Measurements from ENCODE around the gene CXorf38.

CXorf38 gene, protein sequence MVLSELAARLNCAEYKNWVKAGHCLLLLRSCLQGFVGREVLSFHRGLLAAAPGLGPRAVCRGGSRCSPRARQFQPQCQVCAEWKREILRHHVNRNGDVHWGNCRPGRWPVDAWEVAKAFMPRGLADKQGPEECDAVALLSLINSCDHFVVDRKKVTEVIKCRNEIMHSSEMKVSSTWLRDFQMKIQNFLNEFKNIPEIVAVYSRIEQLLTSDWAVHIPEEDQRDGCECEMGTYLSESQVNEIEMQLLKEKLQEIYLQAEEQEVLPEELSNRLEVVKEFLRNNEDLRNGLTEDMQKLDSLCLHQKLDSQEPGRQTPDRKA

DNA sequence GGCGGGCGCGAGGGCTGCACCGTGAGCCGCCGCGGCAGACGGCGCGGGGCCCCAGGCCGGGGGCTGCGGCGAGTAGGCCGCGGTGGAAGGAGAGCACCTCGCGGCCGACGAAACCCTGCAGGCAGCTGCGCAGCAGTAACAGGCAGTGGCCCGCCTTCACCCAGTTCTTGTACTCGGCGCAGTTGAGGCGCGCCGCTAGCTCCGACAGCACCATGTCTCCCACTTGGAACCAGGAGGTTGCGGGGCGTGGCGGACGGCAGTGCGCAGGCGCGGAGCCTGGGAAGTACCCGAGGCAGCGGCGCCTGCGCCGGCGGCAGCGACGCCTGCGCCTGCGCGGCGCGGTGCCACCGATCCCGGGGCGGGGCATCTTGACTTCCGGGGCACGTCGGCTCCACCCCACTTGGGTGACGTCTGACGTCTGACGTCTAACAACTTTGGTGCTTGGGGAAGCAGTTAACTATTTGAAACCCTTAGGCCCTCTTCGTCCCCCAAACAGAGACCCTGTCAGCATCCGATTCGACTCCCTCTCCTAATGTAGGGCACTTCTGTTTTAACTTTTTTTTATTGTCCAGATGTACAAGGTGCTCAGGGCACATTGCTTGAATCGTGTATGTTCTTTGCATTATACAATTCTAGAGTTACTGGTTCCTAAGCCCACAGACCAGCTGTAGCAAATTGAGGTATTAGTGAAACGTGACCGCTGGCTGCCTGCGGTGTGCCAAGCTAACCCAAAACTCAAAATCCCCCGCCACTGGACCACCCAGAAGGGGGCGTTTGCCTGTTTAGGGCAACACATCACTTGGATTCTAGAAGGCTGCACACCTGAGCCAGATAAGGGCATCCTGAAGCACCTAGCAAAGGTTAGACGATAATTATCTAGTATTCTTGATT is at the start of gene CXorf38:
Gene CXorf38, minus strand, starts transcription at position 255 of the 891 bp plus-strand sequence. Its CDS starts 41 bp downstream, at position 214.
- peak; percentile 80 for DNase-seq

DNA sequence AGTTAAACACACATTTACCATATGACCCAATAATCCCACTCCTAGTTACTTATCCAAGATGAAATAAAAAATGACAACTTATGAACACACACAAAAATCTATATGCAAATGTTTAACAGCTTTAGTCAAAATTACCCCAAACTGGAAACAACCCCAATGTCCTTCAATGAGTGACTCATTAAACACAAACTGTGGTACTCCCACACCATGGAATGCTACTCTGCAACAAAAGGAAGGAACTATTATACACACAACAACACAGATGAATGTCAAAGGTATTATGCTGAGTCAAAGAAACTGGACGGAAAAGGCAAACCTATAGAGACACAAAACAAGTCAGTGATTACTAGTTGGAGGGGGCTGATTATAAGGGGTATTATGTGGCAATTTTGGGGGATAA is 47.4 kb upstream of the CXorf38 start:
- no peak for DNase-seq

DNA sequence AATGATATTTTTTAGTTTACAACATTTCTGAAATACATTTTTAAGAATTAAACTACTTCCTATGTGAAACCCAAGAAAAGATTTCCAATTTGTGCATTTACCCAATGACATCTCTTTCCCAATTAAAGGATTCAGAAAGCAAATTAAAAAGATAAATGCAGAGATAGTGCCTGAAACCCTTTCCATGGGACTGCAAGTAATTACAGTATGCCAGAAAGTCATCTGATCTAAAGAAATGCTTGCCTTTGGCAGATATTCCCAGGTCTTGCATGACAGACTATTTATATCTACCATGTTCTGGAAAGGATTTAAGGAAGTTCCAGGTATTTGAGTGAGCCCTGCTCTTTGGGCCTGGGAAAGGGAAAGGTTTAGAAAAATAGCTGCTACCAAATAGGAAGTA is 41.6 kb upstream of the CXorf38 start:
- no peak for DNase-seq

DNA sequence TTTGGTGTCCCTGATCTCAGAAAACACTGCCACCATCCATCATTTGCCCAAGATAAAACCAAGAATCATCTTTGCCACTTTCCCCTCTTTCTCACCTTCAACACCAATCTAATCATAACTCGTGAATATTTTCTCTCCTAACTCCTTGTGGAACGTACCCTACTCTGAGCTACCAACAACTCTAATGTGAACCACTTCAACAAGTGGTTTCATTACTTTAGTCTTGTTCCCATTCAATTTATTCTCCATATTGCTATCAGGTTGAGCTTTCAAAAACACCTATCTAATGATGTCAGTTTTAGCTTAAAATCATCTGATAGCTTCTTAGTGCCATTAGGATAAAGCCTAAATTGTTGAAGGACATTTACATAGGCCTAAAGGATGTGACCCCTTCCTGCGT is 39.8 kb upstream of the CXorf38 start:
- DNase-seq: no peak

DNA sequence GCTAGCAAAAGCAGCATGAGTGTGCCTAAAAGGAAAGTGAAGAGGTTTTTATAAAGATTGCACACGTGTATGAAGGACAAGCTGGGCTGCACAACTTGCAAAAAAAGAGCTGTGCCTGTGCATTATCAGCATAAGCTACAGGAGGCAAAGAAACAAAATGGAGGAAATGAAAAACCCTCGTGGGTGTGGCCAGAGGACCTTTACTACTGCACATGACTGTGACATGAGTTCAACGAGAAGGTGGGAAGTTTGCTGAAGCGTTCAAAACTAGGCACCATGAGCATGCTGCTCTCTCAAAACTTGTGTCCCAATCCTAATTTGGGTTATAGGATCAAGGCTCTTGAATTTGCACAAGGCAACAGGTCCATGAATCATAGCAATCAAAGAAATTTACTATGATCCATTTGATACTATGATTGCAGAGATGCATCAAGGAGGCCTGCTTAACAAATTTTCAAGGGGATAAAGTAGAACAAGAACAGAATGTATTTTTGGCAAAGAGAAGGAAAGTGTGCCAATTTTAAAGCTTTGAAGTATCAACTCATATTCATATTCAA is 38.1 kb upstream of the CXorf38 start:
- DNase-seq: no peak

DNA sequence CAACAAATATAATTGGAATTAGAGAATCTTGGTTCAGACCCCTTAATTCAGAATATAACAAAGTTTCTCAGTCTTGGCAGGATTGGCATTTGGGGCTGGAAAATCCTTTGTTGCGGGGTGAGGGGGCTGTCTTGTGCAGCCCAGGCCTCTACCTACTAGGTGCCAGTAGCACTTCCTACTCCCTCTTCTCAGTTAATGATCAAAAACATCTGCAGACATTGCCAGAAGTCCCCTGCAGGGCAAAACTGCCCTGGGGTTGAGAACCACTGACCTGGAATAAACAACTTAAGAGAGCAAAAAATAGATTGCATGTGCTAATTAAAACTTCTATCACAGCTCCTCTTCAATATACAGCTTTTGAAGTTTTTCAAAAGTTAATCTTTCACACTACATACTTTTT is 36.7 kb upstream of the CXorf38 start:
- no peak for DNase-seq

DNA sequence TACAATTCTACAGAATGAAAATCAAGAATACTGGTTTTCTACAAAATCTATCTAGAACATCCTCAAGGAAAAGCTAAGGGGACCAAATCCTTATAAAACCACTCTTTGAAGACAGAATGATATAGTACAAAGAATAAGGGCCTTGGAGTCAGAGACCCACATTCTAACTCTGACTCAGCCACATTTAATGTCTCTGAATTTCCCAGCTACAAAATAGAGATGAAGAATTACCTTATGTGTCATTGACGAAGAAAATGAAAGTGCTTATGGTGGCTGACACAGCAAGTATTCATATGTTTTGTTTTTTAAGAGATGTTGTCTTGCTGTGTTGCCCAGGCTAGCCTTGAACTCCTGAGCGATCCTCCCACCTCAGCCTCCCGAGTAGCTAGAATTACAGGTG is 35.9 kb upstream of the CXorf38 start:
- DNase-seq: no peak

DNA sequence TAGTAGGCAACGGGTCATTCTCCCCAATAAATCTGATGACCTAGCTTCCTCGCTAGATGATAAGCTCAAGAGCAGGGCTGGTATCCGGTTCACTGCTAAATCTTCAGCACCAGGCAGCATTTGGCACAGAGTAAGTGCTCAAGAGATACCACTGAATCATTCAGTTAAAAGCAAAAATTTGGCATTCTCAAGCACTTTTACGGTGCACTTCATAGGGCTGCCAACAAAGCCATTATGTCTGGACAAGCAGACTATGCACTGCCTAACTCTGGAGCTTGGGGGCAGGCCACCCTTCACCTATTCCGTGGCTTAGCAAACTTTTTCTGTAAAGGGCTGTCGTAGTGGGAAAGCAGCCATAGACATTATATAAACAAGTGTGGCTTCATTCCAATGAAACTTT is 23.8 kb upstream of the CXorf38 start:
- DNase-seq: no peak

DNA sequence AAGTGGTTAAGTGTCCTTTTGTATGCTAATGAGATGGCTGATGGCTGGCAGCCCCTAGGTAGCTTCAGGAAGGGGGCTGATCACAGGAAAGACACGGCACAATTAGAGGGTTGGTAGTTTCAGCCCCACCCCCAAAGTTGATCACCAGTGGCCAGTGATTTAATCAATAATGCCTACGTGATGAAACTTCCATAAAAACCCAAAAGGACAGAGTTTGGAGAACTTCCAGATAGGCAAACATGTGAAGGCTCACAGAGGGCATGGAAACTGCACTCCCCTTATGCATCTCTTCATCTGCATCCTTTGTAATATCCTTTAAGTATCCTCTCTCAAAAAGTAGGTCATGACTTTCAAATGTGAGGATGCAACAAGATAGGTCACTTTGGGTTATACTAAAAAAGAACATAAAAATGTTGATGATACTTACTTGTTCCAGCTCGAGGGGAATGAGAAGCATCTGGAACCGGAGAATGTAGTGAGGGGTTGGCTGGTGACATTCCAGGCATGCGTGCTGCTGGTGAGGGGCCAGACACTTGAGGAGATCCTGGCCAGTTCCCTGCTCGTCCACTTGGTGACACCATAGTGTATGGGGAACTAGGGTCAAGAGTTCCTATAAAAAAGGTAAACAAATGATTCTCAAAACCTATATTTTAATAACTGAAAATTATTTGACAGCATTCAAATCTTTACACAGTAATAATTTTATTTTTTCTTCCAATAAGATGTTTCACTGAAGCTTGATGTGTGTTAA is 16.7 kb upstream of the CXorf38 start:
- no peak for DNase-seq

DNA sequence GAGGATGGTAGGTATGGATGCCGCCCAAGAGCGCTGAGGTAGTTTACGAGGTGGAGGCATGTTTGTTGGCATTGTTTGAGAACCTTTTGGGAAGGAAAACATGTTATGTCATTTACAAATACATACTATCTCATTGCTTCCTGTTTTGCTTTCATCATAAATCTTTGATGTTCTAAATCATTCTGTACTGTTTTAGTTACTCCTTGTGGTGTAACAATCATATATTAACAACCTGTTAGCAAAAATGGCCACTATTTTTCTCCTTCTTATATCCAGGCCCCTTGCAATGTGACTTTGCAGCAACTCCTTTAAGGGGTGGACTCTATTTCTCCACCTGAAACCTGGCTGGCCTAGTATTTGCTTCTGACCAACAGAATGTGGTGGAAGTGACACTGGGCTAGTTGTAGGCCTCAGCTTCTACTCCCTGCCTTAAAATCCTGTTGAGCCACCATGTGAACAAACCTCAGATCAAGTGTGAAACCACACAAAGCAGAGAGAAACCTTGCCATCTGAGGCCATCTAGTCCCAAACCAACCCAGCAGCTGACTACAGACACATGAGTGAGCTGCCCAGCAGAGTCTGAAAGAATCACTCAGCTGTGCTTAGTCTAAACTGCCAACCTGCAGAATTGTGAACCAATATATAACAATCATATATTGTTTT is 15.8 kb upstream of the CXorf38 start:
- DNase-seq: no peak

DNA sequence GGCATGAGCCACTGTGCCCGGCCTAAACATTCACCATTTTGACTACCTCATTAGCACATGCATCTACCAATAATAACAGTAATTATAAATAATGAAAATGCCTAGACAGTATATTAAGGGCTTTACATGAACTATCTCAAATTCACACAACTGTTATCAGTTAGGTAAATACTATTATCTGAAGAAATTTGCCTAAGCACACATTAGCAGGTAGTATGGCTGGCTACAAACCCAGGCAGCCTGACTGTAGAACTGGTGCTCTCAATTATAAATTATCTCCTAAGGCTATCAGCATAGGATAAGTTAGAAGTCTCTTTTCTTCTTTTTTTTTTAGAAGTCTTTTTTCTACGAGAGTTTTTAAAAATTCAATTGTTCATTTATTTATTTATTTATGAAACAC is 14.1 kb upstream of the CXorf38 start:
- no peak for DNase-seq

DNA sequence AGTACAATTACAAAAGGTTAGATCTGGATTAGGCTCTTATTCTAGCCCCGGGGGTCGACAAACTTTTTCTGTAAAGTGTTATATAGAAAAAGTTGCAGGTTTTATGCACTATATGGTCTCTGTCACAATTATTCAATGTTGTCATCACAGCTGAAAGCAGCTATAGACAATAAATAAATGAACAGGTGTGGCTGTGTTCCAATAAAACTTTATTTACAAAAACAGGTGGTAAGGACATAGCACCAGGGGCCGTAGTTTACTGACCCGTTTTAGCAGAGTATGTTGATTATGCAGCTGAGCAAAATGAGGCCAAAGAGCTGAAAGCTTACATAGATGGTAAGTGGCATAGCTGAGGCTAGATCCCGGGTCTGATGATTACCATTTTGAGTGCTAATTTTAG is 13.0 kb upstream of the CXorf38 start:
- no peak for DNase-seq

DNA sequence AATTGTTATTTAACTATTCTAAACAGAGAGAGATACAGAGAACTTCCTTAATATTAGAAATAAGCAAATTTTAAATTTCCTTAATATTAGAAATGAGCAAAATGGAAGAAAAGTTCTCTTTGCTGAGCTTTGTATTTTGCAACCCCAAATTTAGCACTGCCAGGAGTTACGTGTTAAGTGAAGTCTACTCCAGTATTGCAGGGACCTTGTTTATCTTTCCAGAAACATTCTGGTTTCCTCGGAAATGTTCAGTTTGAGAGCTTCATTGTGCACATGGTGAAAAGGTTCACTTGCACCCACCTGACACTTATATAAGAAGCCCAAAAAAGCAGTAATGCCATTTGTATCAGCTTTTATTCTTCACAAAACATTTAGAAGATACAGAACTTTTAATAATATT is 6.2 kb upstream of the CXorf38 start:
- no peak for DNase-seq

DNA sequence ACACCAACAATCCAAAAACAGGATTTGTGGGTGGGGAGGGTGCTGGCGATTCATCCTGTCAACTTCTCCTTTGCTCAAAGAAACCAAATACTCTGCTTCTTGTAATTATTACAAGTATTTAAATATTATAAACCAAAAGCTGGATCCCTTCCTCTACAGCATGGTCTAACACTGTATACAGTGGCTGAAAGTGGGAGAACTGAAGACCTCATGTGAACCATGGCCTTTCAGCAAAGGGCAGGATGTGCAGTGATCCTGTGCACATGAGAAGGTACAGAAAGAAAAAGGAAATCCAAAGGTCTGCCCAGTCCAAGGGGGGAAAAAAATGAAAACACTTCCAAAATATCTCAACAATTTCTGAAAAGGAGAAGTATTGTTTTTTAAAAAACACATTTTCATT is 5.3 kb upstream of the CXorf38 start:
- DNase-seq: no peak

DNA sequence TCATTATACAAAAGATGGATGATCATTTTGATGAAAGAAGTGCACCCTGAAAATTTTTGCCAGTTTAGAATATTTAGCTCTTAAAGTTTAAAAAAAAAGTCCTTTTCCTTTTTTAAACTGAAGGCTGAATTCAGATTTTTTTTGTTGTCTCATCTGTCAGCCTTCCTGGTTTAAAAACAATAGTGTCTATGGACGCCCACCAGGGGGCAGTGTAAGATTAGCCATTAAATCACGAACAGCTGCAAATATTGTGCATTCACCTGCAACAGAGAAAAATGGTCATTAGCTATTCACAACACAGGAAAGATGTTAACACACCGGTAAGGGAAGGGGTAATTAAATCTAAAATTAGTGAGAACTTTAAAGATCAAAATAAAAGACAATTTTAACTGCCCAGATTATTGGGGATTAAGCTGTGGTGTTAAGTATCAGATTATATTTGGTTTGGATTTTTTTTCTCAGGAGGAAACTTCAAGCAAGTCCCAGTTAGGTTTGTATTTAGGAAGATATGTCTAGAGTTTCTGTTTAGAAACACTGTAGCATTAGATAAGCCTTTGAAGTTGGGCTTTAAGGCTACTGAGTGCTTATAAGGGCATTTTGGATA is 4.4 kb upstream of the CXorf38 start:
- DNase-seq: peak; percentile 68

DNA sequence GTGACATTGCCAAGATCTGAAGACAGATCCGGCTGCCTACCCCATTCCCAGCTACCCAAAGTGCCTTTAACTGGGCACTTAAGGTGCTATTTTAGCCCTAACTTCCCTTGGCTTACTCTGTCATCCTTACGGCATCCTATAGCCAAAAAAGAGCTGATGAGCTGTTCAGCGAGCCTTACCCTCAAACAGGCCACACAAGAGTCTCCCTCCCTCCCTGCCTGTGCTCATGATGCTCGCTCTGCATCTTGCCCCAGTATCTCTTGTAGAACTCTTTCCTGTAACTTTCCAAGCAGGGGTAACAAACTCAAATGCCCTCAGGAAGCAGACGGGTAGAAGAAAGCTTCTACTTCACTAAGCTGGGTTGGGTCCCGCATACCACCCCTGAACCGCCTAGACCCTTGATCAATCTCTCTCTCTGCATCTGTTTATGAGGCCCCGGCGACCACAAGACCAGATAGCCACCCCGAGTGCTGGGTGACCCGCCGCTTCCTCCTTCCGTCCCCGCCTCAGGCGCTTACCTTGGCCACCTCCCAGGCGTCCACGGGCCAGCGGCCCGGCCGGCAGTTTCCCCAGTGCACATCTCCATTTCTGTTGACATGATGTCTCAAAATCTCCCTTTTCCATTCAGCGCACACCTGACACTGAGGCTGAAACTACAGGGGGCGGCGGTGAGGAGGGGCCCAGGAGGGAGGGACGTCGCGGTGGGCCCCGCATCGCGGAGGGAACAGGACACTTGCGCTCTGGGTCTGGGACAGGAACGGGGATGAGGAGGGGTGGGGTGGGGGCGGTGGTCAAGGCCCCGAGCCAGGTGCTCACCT is 663 bp downstream of the CXorf38 start:
- DNase-seq: no peak

DNA sequence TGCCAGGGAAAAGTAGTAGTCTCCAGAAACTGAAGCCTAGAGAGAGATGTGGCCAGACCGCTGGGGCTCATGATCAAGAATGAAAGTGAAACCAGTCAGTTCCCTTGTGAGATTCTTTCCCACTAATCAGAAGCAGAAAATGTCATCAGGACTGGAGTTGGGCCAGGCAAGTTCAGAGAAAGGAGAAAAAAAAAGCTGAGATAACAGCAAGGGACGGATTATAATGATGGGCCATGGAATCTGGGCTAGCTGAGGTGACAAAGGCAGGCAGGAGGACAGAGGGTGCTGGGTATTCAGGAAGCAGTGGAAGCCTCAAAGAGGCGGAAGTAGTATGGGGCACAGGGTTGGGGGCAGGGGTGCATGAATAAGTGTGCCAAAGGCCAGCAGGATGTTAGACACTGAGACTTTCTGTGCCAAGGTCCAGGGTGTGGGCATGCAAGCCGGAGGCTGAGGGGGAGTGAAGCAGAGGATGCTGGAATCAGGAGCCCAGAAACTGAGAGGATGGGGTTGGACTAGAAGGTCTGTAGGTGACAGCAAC is 2.5 kb downstream of the CXorf38 start:
- DNase-seq: no peak

DNA sequence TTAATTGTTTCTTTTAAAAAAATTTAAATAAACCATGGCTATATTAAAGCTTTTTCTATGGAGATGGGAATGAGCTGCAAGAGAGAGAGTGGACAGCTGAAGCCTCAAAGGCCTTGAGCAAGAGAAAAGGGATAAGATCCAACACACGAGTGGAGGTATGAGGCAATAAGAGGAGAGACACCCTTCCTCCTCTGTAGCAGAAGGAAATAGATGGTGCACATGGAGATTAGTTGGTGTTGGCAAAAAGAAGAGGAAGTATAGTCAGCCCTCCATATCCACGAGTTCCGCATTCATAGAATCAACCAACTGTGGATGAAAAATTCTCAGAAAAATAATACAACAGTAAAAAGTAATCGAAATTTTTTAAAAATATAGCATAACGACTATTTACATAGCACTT is 3.2 kb downstream of the CXorf38 start:
- no peak for DNase-seq

DNA sequence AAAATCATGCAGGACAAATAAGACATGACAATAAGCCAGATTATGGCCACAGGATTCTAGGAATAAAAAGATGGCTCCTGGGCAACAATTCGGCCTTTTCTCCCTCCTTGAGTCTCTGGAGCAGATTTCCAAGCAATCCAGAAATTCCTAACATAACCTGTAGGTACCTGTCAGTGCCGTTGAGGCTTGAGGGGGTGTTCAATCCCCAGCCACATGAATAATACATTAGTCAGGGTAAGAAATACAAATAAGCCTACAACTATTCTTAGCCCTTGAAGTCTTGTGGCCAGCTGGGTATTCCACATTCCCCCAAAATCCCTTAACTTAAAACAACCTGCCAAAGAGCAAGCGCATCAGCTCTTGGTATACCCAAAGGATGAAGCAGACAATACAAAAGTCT is 9.7 kb downstream of the CXorf38 start:
- no peak for DNase-seq

DNA sequence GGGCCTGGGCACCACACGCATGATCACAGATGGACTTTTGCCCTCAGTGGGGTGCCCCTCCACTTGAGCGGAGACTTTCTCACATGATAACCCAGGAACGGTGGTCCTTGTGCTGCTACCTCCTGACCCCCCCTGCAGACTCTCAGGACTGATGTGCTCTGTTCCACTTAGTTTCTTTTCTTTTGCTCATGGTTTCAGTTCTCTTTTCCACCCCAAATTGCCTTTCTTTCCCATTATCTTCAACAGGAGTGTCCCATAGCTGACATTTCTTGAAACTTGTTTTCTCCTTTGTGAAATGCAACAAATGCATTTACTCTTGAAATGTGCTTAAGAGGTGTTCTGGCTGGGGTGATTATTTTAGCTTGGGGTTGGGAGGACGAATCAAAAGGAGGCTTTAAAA is 15.2 kb downstream of the CXorf38 start:
- no peak for DNase-seq

DNA sequence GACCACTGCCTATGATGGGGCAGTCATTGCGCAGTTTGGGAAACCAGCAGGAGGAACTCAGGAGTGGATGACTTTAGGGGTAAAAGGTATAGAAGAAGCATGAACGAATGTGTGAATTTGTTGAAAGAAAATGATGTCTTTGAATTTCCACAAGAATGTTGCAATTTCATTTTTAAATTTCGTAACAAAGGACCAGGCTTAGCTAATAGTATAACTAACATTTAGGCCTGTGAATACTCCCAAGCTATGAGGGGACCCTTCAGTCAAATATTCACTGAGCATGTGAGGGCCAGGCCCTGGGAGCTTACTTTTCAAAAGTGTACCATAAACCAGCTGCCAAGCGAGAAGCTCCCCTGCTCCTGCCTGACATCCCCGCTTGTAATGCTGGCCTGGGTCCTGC is 18.9 kb downstream of the CXorf38 start:
- DNase-seq: no peak

Data from NCI-H1694 treated with DMSO at 0.1 percent for 48 hours (cell line).